Activated CD4-positive, CD25-positive, alpha-beta regulatory T cell treated with anti-CD3 and anti-CD28 coated beads, Interleukin-2, amount 50 U/mL, for 24 hours (primary cell): Measurements from ENCODE around the gene SKOR1.

ENCODE experiments used
- ATAC-seq, 2 donors: fragments of 150-1000 bp; cut with Tn5 transposase; one replicate each; pipeline ENCODE4 v1.10.0; 2021; ENCODE audit warnings: mild to moderate bottlenecking in 1 of 2, moderate library complexity in 1 of 2

The SKOR1 gene

DNA sequence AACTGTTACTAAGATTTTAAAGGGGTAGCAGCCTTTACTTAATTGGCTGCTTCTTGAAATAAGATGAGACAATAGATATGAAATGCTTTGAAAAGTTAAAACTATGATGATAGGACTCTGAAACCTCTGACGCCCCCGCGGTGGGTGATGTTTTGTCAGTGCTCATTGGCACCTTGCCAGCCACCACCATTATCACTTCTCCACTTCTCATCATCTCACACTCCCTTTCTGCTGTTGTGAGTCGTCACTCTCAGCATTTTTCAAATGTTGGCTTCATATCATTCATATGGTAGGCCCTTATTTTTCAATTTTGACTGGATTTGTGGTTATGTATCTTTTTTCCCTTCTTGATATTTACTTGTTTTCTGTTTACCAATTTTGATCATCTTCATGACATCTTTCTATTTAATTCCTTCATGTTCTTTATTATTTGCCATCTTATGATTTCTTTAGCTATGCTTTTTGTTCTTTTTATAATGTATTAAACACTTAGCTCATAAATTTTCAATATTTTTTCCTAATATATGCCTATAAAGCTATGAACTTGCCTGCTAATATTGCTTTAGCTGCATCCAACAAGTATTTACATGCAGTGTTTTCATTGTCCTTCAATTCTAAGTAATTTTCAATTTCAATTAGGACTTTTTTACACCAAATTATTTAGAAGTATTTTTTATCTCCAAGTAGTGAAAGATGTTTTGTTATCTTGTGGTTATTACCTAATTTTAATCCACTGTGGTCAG lies 30.3 kb upstream of the SKOR1 start:
- peak in 1 of 2 donors; percentile 10 for ATAC-seq

DNA sequence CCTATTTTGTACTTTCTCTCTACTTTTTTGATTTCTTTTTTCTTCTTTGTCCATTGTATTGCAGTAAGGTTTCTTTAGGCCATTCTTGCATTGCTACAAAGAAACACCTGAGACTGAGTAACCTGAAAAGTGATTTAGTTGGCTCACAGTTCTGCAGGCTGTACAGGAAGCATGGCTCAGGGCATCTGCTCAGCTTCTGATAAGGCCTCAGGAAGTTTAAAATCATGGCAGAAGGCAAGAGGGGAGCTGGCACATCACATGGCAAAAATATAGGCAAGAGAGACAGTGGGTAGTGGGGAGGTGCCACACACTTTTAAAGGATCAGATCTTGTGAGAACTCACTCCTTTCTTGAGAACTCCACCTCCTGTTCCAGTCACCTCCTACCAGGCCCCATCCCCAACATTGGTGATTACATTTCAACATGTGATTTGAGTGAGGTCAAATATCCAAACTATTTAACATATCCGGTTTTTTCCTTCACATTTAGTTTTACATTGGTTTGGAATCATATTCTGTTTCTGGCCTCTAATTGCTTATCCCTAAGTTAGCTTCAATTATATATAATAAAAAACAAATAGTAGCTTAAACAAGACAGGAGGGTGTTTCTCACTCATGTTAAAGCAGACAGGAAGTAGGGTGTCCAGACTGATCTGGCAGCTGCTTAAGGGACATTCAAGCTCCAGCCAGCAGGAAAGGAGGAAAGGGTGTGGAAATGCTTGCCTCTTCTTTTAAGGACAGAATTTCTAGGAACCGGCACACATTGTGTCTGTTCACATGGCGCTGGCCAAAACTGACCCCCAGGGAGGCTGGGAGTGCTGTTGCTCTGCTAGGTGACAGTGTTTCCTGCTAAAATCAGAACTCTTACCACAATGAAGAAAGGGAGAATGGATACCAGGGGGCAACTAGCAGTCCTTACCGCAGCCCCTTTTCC lies 28.8 kb upstream of the SKOR1 start:
- ATAC-seq: no peak

- no peak for ATAC-seq
These were observed 25.5 kb upstream of the SKOR1 start for GRCh38 chr15:67799801-67800205.

DNA sequence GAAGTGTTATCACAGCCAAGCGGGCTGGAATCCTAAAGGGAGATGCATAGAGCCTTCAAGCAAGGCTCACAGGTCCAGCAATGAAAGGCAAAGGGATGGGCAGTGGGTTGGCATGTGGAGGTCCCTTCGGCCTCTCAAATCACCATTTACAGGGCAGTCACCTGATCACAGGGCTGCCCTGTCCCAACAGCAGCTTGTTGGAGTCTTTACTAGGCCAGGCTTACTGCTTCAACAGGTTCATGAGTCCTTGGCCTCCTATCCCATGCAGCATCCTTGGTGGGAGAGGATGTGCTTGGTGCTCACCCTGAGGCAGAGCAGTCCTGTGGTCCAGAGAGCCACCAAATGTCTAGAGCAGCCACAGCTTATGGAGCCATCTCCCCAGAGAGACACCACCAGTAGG lies 24.2 kb upstream of the SKOR1 start:
- no peak for ATAC-seq

DNA sequence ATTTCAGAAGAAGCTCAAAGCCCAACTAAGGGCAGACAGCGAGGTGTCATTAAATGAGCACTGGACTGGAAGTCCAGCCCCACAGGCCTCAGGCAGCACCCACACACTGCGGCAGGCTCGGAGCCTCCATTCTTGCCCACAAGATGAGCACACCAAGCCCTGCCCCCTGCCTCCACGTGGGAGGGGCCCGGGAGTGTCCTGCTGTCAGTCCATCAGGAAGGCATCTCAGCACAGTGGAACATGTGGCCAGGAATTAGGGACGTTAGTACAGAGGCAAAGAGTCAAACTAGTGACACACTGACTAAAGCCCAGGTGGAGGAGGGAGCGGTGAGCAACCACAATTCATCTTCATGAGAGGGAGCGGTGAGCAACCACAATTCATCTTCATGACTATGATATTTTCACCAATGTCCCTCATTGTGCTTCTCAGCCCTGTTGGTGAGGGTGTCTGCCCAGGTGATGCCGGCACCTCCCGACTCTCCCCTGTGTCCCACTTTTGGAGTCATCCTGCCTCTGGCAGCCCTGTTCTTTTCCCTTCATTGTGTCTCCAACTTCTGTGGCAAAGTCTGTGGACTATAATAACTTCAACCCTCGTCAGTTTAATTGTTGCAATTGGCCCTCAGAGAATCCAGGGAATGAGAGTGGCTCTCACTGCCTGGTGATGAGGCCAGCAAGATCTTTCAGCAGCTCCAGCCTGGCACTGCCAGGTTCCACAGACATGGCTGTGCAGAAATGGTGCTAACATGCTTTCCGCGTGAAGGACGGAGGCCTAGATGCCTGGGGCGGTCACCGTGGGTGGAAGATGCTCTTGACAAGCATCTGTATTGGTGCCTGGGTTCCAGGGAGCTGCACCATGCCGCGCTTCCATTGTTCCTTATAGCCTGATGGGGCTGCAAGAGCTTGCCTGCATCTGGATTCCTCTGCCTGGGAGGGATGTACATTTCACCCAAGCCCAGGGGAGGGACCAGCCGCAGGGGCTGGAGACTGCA lies 23.1 kb upstream of the SKOR1 start:
- ATAC-seq: no peak

GRCh38 chr15:67803299-67803698 lies 22.0 kb upstream of the SKOR1 start:
- ATAC-seq: no peak

DNA sequence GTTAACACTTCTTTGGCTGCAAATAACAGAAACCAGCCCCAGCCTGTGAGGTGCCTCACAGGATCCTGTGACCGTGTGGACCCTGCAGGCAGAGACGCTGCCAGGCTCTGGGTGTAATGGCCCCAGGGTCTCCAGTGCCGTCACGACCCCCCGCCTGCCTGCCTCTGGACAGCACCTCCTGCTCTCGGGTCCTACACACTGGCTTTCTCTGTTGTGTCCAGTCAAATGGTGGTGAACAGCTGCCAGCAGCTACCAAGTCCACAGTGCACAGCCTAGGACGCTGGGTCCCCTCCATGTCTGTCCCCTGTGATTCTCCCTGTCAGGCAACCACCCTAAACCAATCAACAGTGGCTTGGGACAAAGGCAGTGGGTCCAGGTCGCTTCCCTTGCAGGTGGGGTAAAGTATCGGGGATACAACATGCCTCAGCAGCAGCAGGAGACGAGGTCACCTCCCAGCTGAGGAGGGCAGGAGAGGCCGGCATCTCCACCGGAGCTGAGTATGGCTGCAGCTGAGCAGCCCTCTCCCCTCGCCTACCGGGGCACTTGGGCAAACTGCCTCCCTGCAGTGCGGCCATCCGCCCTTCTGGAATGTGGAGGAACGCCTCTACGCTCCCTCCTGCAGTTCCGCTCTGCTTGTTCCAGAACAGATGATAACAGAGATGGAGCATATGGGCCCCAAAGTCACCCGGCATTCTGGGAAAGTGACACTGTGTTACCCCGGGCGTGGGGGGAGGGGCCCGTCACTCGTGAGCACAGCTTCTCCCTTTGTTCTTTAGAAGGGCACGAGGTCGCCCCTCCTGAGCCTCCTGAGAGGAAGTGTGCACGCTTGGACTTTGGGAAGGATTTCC lies 21.1 kb upstream of the SKOR1 start:
- no peak for ATAC-seq

DNA sequence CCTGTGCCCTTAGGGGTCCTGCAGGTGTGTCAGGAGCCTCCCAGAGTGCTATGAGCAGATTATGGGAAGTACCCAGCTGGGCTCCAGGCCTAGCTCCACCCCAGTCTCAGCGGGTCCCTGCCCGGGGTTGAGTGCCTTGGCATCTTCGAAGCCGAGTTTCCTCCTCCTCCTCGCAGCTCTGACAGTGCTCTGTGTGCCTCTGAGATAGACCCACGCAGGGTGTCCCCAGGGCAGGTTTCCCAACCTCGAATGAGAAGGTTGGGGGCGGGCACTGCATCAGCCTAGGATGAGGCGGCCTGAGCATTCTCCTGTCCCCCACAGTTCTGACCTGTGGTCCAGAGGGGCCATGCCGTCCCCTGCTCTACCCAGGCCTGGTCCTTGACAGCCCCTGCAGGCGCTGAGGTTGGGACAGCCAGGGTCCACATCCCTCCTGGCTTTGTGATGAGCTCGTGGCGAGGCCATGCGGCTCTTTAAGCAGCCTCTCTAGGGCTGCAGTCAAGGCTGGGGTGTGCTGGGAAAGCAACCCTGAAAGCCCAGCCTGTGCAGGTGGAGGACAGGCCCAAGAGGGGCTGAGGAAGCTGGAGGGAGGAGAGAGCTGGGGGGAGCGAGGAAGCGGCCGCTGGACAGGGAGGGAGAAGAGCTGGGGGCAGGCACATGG lies 20.2 kb upstream of the SKOR1 start:
- no peak for ATAC-seq

DNA sequence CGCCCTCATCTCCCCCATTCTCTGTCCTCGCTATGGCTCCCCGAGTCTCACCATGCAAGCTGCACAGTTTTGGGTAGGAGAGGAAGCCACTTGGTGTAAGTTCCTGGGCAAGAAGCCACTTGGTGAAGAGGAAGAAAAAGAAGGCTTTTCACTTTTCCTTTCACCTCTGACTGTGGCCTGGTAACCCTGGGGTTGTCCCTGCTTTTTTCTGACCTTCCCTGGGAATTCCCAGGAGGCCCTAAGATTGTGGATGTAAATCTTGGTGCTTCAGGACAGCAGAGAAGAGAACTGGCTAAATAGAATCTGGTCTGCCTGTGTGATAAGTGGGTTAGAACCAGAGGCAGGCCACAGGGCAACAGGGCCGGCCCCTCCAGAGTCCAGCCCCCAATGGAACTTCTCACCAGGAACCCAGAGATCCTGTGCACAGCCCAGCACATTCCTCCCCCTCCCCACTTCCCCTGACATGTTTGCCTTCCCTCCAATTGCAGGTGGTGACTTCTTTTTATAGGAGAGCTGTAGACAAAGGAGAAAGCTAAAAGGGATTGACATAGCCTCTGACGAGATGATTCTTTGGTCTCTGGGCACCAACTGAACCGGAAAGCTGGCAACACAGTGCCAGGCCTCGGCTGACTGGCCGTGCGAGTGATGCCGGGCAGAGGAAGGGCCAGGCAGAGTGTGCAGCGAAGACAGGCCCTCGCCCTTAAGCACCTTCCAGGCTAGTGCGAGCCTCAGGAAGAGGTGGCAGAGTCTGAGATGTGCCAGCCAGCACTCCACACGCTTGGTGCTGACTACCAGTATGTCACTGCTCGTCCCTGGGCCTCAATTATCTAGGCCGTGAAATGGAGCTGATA lies 19.4 kb upstream of the SKOR1 start:
- ATAC-seq: no peak

- no peak for ATAC-seq
These were observed 18.8 kb upstream of the SKOR1 start for GRCh38 chr15:67806536-67806935.

DNA sequence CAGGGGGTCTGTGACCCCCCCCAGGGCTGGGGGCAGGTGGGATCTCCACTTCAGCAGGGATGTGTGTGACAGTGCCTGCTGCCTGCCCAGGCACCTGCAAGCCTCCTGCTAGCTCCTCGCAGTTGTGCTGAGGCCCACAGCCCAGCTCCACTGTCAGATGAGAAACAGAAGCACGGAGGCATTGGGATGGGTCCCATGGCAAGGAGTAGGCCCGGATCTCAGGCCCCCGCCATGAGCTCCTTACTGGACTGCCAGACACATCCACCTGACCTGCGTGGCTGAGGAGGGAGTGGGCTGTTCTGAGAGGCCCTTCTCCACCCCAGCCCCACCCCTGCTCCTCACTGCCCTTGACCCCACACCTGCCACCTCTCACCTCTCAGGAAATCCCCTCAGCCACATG lies 18.2 kb upstream of the SKOR1 start:
- ATAC-seq: no peak

DNA sequence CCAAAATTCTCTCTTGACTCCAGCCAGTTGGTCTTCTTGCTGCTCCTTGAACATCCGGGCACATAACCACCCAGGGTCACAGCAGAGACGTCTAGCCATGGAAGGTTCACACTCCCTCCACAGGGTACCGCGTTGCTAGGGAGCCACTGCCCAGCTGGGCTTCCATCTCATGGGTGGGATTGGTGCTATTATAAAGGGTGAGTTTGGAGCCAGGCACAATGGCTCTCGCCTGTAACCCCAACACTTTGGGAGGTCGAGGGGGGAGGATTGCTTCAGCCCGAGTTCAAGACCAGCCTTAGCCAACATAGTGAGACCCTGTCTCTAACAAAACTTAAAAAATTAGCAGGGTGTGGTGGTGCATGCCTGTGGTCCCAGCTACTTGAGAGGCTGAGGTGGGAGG lies 17.5 kb upstream of the SKOR1 start:
- ATAC-seq: no peak

GRCh38 chr15:67808821-67809220 lies 16.5 kb upstream of the SKOR1 start:
- no peak for ATAC-seq

DNA sequence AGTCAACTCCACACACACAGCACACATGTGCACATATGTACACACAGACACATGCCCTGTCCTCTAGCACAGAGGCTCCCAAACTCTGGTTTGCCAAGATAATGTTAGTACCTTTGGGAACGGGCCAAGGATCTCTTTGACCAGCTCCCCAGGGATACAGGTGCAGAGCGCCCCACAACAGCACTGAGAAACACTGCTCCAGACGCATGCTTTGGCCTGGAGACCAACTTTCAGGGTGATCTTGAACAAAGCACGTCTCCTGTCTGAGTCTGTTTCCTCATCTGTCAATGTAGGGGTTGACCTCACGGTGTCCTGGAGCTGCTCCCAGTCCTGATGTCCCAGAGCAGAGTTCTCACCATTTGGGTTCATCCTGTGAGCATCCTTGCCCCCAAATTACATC lies 15.9 kb upstream of the SKOR1 start:
- ATAC-seq: no peak

- no peak for ATAC-seq
These were observed 15.4 kb upstream of the SKOR1 start for GRCh38 chr15:67809866-67810265.

DNA sequence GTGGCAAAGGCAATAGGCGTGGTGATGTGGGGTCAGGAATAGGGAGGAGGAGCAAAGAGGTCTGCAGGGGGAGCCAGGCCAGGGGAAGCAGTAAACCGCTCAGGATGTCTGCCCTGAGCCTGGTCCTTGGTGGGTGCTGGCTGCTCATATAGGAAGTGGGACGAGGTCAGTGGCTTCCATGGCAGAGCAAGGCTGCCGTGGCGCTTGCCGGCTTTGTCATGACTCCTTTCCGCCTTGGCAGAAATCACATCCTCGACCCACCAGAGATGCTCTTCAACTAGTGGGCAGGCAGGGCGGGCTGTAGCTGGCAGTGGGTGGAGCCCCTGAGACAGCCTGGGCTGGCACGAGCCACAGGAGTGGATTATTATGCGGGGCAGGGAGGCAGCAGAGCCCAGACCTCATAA lies 13.1 kb upstream of the SKOR1 start:
- no peak for ATAC-seq

DNA sequence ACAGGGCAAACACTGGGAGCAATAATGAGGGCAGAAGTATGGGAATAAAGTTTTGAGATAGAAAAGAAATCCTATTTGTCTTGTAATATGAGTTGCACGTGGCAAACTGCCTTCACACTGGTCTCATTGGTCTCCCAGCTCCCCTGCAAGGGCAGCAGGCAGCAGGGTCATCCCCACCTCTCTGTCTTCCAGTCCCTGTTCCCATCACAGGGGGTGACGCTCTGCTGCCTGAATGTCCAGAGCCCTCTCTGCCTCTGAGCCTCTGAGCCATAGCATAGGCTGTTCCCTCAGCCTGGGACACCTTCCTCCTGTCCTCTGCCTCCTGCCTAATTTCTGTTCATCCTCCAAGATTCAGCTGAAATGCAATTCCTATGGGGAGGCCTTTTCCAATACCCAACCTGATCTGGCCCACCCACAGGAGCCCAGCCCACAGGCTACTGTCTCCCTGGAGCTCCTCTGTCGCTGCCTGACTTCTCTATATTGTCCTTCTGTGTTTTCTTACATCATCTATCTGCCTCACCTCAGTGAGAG lies 12.1 kb upstream of the SKOR1 start:
- no peak for ATAC-seq

GRCh38 chr15:67815036-67815592 lies 10.2 kb upstream of the SKOR1 start:
- no peak for ATAC-seq

DNA sequence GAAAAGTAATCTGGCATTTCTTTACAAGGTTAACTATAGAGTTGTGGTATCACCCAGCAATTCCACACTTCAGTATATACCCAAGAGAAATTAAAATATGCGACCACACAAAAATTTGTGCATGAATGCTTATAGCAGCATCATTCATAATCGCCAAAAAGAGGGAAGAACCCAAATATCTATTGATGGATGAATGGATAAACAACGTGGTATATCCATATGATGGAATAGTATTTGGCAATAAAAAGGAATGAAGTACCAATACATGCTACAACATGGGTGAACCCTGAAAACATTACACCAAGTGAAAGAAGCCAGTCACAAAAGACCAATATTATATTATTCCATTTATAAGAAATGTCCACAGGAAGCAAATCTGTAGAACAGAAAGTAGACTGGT lies 8.6 kb upstream of the SKOR1 start:
- no peak for ATAC-seq

DNA sequence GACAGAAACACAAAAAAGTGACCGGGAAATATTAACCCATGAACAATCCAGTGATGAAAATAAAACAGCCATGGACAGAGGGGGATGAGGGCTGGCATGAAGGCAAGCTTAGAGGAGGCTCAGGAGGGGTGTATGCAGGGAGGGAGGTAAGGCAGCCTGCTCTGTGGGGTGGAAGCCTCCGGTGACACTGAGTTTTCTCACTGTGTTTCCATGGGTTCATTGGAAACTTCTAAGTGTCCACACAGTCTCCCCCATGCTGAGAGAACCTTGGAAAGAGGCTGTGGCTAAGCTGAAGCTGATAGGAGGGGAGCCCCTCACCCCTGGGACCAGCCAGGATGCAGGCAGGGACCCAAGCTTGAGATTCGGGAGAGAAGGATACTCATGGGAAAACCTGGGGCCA lies 6.8 kb upstream of the SKOR1 start:
- ATAC-seq: no peak
